Neural progenitor cell (in vitro differentiated cells): Measurements from ENCODE around the gene HNF4A. TPM values are rescaled to one million over a fixed set of nuclear protein-coding genes. Genes with fewer than 3 reads are reported as not detected.

Experiments used
- DNase-seq: peaks from one replicate; pipeline ENCODE4 v3.0.0-alpha.2; 2016; ENCODE audit warnings: low spot score
- H2AFZ ChIP-seq: fragments of 200-600 bp; sonication (generic); replicated peaks from 2 replicates; pipeline ENCODE4 v1.6.1; 2016; ENCODE audit warnings: antibody characterized with exemption
- H3F3A ChIP-seq: fragments of 200-600 bp; sonication (generic); 2 replicates; pipeline ENCODE4 v1.6.1; 2016; ENCODE audit warnings: antibody characterized with exemption, low read depth
- H3K27ac ChIP-seq: fragments of 200-600 bp; sonication (generic); 2 replicates; pipeline ENCODE4 v1.5.1; 2016; ENCODE audit warnings: mild to moderate bottlenecking
- H3K27me3 ChIP-seq: fragments of 200-600 bp; sonication (generic); 2 replicates; pipeline ENCODE4 v1.6.1; 2016; ENCODE audit warnings: mild to moderate bottlenecking, moderate library complexity
- H3K36me3 ChIP-seq: fragments of 200-600 bp; sonication (generic); 2 replicates; pipeline ENCODE4 v1.5.1; 2016
- H3K4me1 ChIP-seq: fragments of 200-600 bp; sonication (generic); 2 replicates; pipeline ENCODE4 v1.6.1; 2016; ENCODE audit warnings: mixed run types
- H3K4me2 ChIP-seq: fragments of 200-600 bp; sonication (generic); 2 replicates; pipeline ENCODE4 v1.6.1; 2016
- H3K4me3 ChIP-seq: fragments of 200-600 bp; sonication (generic); 2 replicates; pipeline ENCODE4 v1.5.1; 2016
- H3K79me2 ChIP-seq: fragments of 200-600 bp; sonication (generic); 2 replicates; pipeline ENCODE4 v1.6.1; 2016; ENCODE audit warnings: low read depth
- H3K9ac ChIP-seq: fragments of 200-600 bp; sonication (generic); 2 replicates; pipeline ENCODE4 v1.6.1; 2016
- H3K9me3 ChIP-seq: fragments of 200-600 bp; sonication (generic); 2 replicates; pipeline ENCODE4 v1.5.1; 2016; ENCODE audit warnings: low read depth
- H4K20me1 ChIP-seq: fragments of 200-600 bp; sonication (generic); 2 replicates; pipeline ENCODE4 v1.6.1; 2016; ENCODE audit warnings: low read depth
- H3K27ac Mint-ChIP-seq: 3 replicates; pipeline ENCODE4 v1.8.0; 2021; ENCODE audit warnings: mixed read lengths
- H3K27me3 Mint-ChIP-seq: 2 replicates; pipeline ENCODE4 v1.8.0; 2022; ENCODE audit warnings: low read depth, mild to moderate bottlenecking, inconsistent platforms, moderate library complexity, mixed read lengths; ENCODE audit not compliant: insufficient read depth
- H3K36me3 Mint-ChIP-seq: 3 replicates; pipeline ENCODE4 v1.8.0; 2021; ENCODE audit warnings: mixed read lengths
- H3K4me1 Mint-ChIP-seq: 3 replicates; pipeline ENCODE4 v1.8.0; 2021; ENCODE audit warnings: mixed read lengths
- H3K4me3 Mint-ChIP-seq: 3 replicates; pipeline ENCODE4 v1.8.0; 2021; ENCODE audit warnings: mild to moderate bottlenecking, moderate library complexity, mixed read lengths
- H3K9me3 Mint-ChIP-seq: 3 replicates; pipeline ENCODE4 v1.8.0; 2020; ENCODE audit warnings: mixed read lengths
- CTCF ChIP-seq: fragments of 200-600 bp; sonication (generic); IDR thresholded peaks from 2 replicates; pipeline ENCODE4 v1.5.1; 2017; ENCODE audit warnings: antibody characterized with exemption, mild to moderate bottlenecking
- EZH2 ChIP-seq: fragments of 200-600 bp; sonication (generic); IDR thresholded peaks from 2 replicates; pipeline ENCODE4 v1.6.1; 2017; ENCODE audit warnings: antibody characterized with exemption, mild to moderate bottlenecking, moderate library complexity
- EZH2phosphoT487 ChIP-seq: fragments of 200-600 bp; sonication (generic); IDR thresholded peaks from 2 replicates; pipeline ENCODE4 v1.6.1; 2017; ENCODE audit warnings: antibody characterized with exemption
- total RNA-seq: library from RNA; depleted of rRNA; stranded (reverse); fragments of >200 nt; gene quantifications from 2 replicates; pipeline ENCODE4 v1.2.3, GENCODE V29; 2015; ENCODE audit warnings: low replicate concordance

Gene HNF4A
- total RNA-seq, 1 donor from 2014 or later, result 1.6 TPM

- H3K4me3 Mint-ChIP-seq, result no peak overlapping the region
- H3K27ac Mint-ChIP-seq, result no peak overlapping the region
- H3K4me1 ChIP-seq, result peaks cover 2% of the 10 kb centered on the region
- H3K9me3 Mint-ChIP-seq, result no peaks in the 10 kb centered on the region
- no peaks in the 10 kb centered on the region for H3F3A ChIP-seq
- DNase-seq, result no peak
- H3K27ac ChIP-seq, result no peak overlapping the region
- peaks cover 6% of the 10 kb centered on the region for H3K4me1 Mint-ChIP-seq
- no peak overlapping the region for H3K4me3 ChIP-seq
- H3K9ac ChIP-seq, result no peak overlapping the region
- no peaks in the 10 kb centered on the region for H3K9me3 ChIP-seq
- H3K27me3 ChIP-seq, result no peaks in the 10 kb centered on the region
- TF ChIP-seq EZH2phosphoT487 (no peak), EZH2 (no peak), CTCF (no peak)
- H2AFZ ChIP-seq, result no peak overlapping the region
- no peak overlapping the region for H3K4me2 ChIP-seq
- no peaks in the 10 kb centered on the region for H4K20me1 ChIP-seq
- H3K36me3 Mint-ChIP-seq, result no peaks in the 10 kb centered on the region
- H3K36me3 ChIP-seq, result no peaks in the 10 kb centered on the region
- H3K79me2 ChIP-seq, result no peaks in the 10 kb centered on the region
- H3K27me3 Mint-ChIP-seq, result peaks cover 4% of the 10 kb centered on the region
Observed at GRCh38 chr20:44409132-44409600, 53.7 kb downstream of the HNF4A start.

GRCh38 chr20:44410583-44411019 lies 55.1 kb downstream of the HNF4A start:
- Histone ChIP-seq H3K79me2 (no peaks in the 10 kb centered on the region), H3K4me1 (peaks cover 2% of the 10 kb centered on the region), H4K20me1 (no peaks in the 10 kb centered on the region), H3K27me3 (no peaks in the 10 kb centered on the region), H2AFZ (no peak overlapping the region), H3F3A (no peaks in the 10 kb centered on the region), H3K4me3 (no peak overlapping the region), H3K9me3 (no peaks in the 10 kb centered on the region), H3K4me2 (no peak overlapping the region), H3K36me3 (no peaks in the 10 kb centered on the region), H3K27ac (no peak overlapping the region), H3K9ac (no peak overlapping the region)
- Mint-ChIP-seq H3K36me3 (no peaks in the 10 kb centered on the region), H3K27me3 (peaks cover 2% of the 10 kb centered on the region), H3K4me3 (no peak overlapping the region), H3K4me1 (peaks cover 6% of the 10 kb centered on the region), H3K9me3 (no peaks in the 10 kb centered on the region), H3K27ac (no peak overlapping the region)
- TF ChIP-seq EZH2phosphoT487, result no peak
- no peak for TF ChIP-seq EZH2
- TF ChIP-seq CTCF, result no peak
- DNase-seq, result no peak

DNA sequence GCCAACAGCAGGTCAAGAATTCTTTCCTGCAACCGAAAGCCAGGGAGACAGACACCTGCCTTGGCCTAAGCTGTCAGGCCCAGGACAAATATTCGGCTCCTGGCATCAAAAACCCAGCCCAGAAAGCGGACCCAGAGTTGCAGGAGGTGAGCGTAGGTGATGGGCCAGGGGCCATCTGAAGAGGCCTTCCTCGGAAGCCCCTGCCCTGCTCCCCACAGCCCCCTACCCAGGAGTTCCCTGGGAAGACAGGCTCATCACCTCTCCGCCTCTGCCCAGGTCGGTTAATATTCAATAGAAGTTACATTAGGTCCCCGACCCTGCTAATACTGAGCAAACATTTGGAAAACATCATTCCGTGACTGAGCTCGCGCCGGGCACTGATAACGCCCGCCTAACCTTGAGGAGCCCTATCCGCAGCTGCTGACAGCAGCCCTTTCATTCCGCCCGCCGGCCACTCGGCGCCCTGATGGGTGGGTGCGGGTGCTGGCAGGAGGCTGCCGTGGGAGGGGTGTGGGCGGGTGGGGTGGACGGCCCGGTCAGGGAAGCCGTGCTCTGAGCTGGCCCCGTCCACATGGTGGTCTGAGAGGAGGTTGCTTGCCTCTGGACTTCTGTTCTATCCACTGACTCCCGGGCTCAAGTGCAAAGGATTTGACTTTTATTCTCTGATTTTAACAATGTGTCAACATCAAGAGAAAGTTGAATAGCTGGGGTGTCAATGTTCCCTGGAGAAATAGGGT lies 55.7 kb downstream of the HNF4A start:
- Histone ChIP-seq H3K4me3 (no peak overlapping the region), H4K20me1 (no peaks in the 10 kb centered on the region), H3K9ac (no peak overlapping the region), H2AFZ (no peak overlapping the region), H3K79me2 (no peaks in the 10 kb centered on the region), H3K27ac (no peak overlapping the region), H3F3A (no peaks in the 10 kb centered on the region), H3K4me2 (no peak overlapping the region), H3K36me3 (no peaks in the 10 kb centered on the region), H3K9me3 (no peaks in the 10 kb centered on the region), H3K4me1 (peaks cover 2% of the 10 kb centered on the region), H3K27me3 (no peaks in the 10 kb centered on the region)
- peaks cover 2% of the 10 kb centered on the region for H3K27me3 Mint-ChIP-seq
- H3K9me3 Mint-ChIP-seq, result no peaks in the 10 kb centered on the region
- H3K36me3 Mint-ChIP-seq, result no peaks in the 10 kb centered on the region
- peaks cover 6% of the 10 kb centered on the region for H3K4me1 Mint-ChIP-seq
- no peak for DNase-seq
- no peak for TF ChIP-seq CTCF
- no peak for TF ChIP-seq EZH2phosphoT487
- H3K27ac Mint-ChIP-seq, result no peak overlapping the region
- H3K4me3 Mint-ChIP-seq, result no peak overlapping the region
